Adrenal gland (tissue), 5 donors: ENCODE results near the gene COMMD9.

Source experiments
- POLR2A ChIP-seq, 2 donors: fragments of 450-650 bp; IDR thresholded peaks; one replicate each; pipeline ENCODE4 v1.6.1; 2017; ENCODE audit warnings: antibody characterized with exemption in 2 of 2, mild to moderate bottlenecking in 2 of 2, moderate library complexity in 1 of 2
- TF ChIP-seq, protein P1 (sequence below), 6 experiments: fragments of 450-650 bp in 4 of 6; fragments of 200-600 bp in 2 of 6; sonication (generic) in 1 of 6; IDR thresholded peaks; 1 replicate in 5 of 6; 2 replicates in 1 of 6; pipeline versions ENCODE4 v1.5.1 to v1.8.0; 2016 to 2021; ENCODE audit warnings: antibody characterized with exemption in 6 of 6, mild to moderate bottlenecking in 2 of 6, moderate library complexity in 1 of 6
- donor health status: DM: no; HTN: no; CAD: no.

DNA sequence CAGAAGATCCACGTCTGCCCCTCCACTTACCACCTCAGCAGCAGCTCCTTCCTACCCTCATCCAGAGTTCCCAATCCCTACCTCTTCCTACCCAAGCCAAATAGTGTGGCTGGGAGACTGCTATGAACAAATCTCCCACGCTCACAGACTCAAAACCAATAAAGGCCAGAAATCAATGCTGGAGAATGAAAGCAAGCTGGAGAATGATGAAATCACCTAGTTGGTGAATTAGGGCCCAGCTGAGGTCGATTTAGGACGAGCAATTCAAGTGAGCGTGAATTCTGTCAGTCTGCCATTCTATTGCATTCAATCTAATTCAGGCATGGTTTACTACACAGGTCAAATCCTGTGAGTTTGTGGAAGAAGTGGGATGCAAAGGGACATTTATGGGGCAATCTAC is 22.5 kb downstream of the COMMD9 start:
- TF ChIP-seq, protein P1, sequence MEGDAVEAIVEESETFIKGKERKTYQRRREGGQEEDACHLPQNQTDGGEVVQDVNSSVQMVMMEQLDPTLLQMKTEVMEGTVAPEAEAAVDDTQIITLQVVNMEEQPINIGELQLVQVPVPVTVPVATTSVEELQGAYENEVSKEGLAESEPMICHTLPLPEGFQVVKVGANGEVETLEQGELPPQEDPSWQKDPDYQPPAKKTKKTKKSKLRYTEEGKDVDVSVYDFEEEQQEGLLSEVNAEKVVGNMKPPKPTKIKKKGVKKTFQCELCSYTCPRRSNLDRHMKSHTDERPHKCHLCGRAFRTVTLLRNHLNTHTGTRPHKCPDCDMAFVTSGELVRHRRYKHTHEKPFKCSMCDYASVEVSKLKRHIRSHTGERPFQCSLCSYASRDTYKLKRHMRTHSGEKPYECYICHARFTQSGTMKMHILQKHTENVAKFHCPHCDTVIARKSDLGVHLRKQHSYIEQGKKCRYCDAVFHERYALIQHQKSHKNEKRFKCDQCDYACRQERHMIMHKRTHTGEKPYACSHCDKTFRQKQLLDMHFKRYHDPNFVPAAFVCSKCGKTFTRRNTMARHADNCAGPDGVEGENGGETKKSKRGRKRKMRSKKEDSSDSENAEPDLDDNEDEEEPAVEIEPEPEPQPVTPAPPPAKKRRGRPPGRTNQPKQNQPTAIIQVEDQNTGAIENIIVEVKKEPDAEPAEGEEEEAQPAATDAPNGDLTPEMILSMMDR (IDR thresholded peaks at IDR 0.05), result no peak
- TF ChIP-seq POLR2A (IDR thresholded peaks at IDR 0.05), result no peak
